ENCODE measurements around the gene PLK1. TPM values are rescaled to one million over a fixed set of nuclear protein-coding genes. Genes with fewer than 3 reads are reported as not detected.
"Not testable (repeated sequence)": the region's sequence is repeated elsewhere in the genome, so short reads cannot be mapped to it uniquely, and the experiment has no call there.

Gene PLK1
- total RNA-seq = 1 to 10 TPM in 3 of 4 donors, under 1 TPM in 1; 0.88 to 2.7 (median 1.6) TPM

DNA sequence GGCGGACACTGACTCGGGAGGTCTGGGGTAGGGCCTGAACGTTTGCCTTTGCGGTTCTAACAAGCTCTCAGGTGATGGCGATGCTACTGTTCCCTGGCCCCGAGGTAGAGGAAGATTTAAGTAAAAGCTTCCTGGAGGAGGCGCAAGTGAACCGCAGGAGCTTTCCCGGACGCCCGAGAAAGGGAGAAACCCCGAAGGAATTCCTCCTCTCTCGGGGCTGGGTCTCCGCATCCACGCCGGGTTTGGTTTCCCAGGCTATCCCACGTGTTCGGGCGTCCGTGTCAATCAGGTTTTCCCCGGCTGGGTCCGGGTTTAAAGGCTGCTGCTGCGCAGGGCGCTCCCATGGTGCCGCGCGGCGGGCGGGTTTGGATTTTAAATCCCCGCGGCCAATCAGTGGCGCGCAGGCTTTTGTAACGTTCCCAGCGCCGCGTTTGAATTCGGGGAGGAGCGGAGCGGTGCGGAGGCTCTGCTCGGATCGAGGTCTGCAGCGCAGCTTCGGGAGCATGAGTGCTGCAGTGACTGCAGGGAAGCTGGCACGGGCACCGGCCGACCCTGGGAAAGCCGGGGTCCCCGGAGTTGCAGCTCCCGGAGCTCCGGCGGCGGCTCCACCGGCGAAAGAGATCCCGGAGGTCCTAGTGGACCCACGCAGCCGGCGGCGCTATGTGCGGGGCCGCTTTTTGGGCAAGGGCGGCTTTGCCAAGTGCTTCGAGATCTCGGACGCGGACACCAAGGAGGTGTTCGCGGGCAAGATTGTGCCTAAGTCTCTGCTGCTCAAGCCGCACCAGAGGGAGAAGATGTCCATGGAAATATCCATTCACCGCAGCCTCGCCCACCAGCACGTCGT, at the start of gene PLK1:
Gene PLK1, plus strand, starts transcription at position 460 of the 844 bp plus-strand sequence. Its CDS starts 44 bp downstream, at position 504.
- Histone ChIP-seq H3K9me3 (no peaks in the 10 kb centered on the region), H3K27ac (no peak within 1 kb of the TSS), H3K27me3 (no peaks in the 10 kb centered on the region), H3K4me1 (peaks cover 4 to 12% of the 10 kb centered on the region in 2 donors), H3K36me3 (peaks cover 0 to 1% of the 10 kb centered on the region in 2 donors), H3K4me3 (replicated peaks in 1 of 3) (peak within 1 kb of the TSS in 2 of 3 donors; percentile 38 to 40)
- intact Hi-C loops (cut with DNase I) = no loop called here
- no peak for TF ChIP-seq POLR2A (IDR thresholded peaks at IDR 0.05)
- TF ChIP-seq, protein P1, sequence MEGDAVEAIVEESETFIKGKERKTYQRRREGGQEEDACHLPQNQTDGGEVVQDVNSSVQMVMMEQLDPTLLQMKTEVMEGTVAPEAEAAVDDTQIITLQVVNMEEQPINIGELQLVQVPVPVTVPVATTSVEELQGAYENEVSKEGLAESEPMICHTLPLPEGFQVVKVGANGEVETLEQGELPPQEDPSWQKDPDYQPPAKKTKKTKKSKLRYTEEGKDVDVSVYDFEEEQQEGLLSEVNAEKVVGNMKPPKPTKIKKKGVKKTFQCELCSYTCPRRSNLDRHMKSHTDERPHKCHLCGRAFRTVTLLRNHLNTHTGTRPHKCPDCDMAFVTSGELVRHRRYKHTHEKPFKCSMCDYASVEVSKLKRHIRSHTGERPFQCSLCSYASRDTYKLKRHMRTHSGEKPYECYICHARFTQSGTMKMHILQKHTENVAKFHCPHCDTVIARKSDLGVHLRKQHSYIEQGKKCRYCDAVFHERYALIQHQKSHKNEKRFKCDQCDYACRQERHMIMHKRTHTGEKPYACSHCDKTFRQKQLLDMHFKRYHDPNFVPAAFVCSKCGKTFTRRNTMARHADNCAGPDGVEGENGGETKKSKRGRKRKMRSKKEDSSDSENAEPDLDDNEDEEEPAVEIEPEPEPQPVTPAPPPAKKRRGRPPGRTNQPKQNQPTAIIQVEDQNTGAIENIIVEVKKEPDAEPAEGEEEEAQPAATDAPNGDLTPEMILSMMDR (IDR thresholded peaks at IDR 0.05) = peak in 2 of 6 experiments; percentile 12 to 34
- 1 to 2% methylated on average over 6 to 54 of the region's 75 CpGs for WGBS, 2 donors
- DNase-seq = peak; percentile 66 to 73

DNA sequence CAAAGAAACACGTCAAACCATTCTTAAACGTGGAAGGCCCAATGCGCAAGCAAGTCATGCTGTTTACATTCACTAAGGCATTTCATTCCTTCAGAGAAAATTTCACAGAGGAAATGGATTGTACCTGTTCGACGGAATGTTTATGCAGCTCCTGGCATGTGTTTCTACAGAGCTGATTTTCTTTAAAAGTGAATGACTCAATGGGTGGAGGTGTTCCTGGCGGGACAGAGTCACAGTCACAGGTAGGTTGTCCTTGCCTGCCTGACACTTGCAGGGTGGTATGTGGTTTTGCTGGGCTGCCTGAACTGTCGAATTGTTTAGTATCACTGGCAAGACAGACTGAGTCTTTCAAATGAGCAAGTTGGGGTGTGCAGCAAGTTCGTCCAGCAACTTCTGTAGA, 49.2 kb upstream of the PLK1 start:
- peaks cover 20 to 34% of the 10 kb centered on the region in 2 donors for H3K36me3 ChIP-seq
- WGBS, 2 donors = 94 to 96% methylated on average over 8 of the region's 8 CpGs

DNA sequence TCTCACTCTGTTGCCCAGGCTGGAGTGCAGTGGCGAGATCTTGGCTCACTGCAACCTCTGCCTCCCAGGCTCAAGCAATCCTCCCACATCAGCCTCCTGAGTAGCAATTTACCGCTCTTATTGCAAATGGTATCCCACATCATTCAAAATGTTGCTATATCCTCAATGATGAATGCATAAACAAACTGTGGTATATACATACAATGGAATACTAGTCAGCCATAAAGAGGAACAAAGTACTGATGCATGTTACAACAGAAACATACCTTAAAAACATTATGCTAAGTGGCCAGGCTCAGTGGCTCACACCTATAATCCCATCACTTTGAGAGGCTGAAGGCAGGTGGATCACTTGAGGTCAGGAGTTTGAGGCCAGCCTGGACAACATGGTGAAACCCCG, 46.8 kb upstream of the PLK1 start:
- DNase-seq; H3K27ac ChIP-seq; H3K4me3 ChIP-seq (replicated peaks in 1 of 3); H3K4me1 ChIP-seq; H3K9me3 ChIP-seq; intact Hi-C loops (cut with DNase I); H3K27me3 ChIP-seq: not testable (repeated sequence)
- H3K36me3 ChIP-seq = peaks cover 38 to 39% of the 10 kb centered on the region in 2 donors
- WGBS, 2 donors = 94 to 100% methylated on average over 3 of the region's 3 CpGs

More for the DNA sequence above, 49.2 kb upstream of the PLK1 start:
- no peak for DNase-seq
- no peak overlapping the region for H3K27ac ChIP-seq
- H3K27me3 ChIP-seq = no peaks in the 10 kb centered on the region
- TF ChIP-seq, protein P1 (IDR thresholded peaks at IDR 0.05) = no peak
- TF ChIP-seq POLR2A (IDR thresholded peaks at IDR 0.05) = no peak
- no peaks in the 10 kb centered on the region for H3K4me1 ChIP-seq
- no peak overlapping the region for H3K4me3 ChIP-seq (replicated peaks in 1 of 3)
- intact Hi-C loops (cut with DNase I) = no loop called here
- H3K9me3 ChIP-seq = no peaks in the 10 kb centered on the region

- H3K9me3 ChIP-seq = no peaks in the 10 kb centered on the region
- TF ChIP-seq, protein P1 (IDR thresholded peaks at IDR 0.05) = no peak
- no peak for TF ChIP-seq POLR2A (IDR thresholded peaks at IDR 0.05)
- H3K27ac ChIP-seq = no peak overlapping the region
- no peak for DNase-seq
- peaks cover 28 to 32% of the 10 kb centered on the region in 2 donors for H3K36me3 ChIP-seq
- H3K27me3 ChIP-seq = no peaks in the 10 kb centered on the region
- H3K4me1 ChIP-seq = no peaks in the 10 kb centered on the region
- no peak overlapping the region for H3K4me3 ChIP-seq (replicated peaks in 1 of 3)
- WGBS, 2 donors = 95 to 98% methylated on average over 4 of the region's 4 CpGs
- intact Hi-C loops (cut with DNase I) = no loop called here
Observed at GRCh38 chr16:23634461-23635036, 44.1 kb upstream of the PLK1 start.

GRCh38 chr16:23635958-23636357, 42.7 kb upstream of the PLK1 start:
- intact Hi-C loops (cut with DNase I) = no loop called here
- Histone ChIP-seq H3K36me3 (peaks cover 23 to 27% of the 10 kb centered on the region in 2 donors), H3K4me3 (replicated peaks in 1 of 3) (no peak overlapping the region), H3K27me3 (no peaks in the 10 kb centered on the region), H3K27ac (no peak overlapping the region), H3K9me3 (no peaks in the 10 kb centered on the region), H3K4me1 (peaks cover 8 to 10% of the 10 kb centered on the region in 2 donors)
- TF ChIP-seq POLR2A (IDR thresholded peaks at IDR 0.05) = no peak
- TF ChIP-seq, protein P1 (IDR thresholded peaks at IDR 0.05) = no peak
- DNase-seq = no peak

All from thyroid gland (tissue), 4 donors.